Neural progenitor cell (in vitro differentiated cells): ENCODE measurements around the gene CHCHD6. TPM values are rescaled to one million over a fixed set of nuclear protein-coding genes. Genes with fewer than 3 reads are reported as not detected.

Experiments
- DNase-seq: peaks from one replicate; pipeline ENCODE4 v3.0.0-alpha.2; 2016; ENCODE audit warnings: low spot score
- H2AFZ ChIP-seq: fragments of 200-600 bp; sonication (generic); replicated peaks from 2 replicates; pipeline ENCODE4 v1.6.1; 2016; ENCODE audit warnings: antibody characterized with exemption
- H3F3A ChIP-seq: fragments of 200-600 bp; sonication (generic); 2 replicates; pipeline ENCODE4 v1.6.1; 2016; ENCODE audit warnings: antibody characterized with exemption, low read depth
- H3K27ac ChIP-seq: fragments of 200-600 bp; sonication (generic); 2 replicates; pipeline ENCODE4 v1.5.1; 2016; ENCODE audit warnings: mild to moderate bottlenecking
- H3K27me3 ChIP-seq: fragments of 200-600 bp; sonication (generic); 2 replicates; pipeline ENCODE4 v1.6.1; 2016; ENCODE audit warnings: mild to moderate bottlenecking, moderate library complexity
- H3K36me3 ChIP-seq: fragments of 200-600 bp; sonication (generic); 2 replicates; pipeline ENCODE4 v1.5.1; 2016
- H3K4me1 ChIP-seq: fragments of 200-600 bp; sonication (generic); 2 replicates; pipeline ENCODE4 v1.6.1; 2016; ENCODE audit warnings: mixed run types
- H3K4me2 ChIP-seq: fragments of 200-600 bp; sonication (generic); 2 replicates; pipeline ENCODE4 v1.6.1; 2016
- H3K4me3 ChIP-seq: fragments of 200-600 bp; sonication (generic); 2 replicates; pipeline ENCODE4 v1.5.1; 2016
- H3K79me2 ChIP-seq: fragments of 200-600 bp; sonication (generic); 2 replicates; pipeline ENCODE4 v1.6.1; 2016; ENCODE audit warnings: low read depth
- H3K9ac ChIP-seq: fragments of 200-600 bp; sonication (generic); 2 replicates; pipeline ENCODE4 v1.6.1; 2016
- H3K9me3 ChIP-seq: fragments of 200-600 bp; sonication (generic); 2 replicates; pipeline ENCODE4 v1.5.1; 2016; ENCODE audit warnings: low read depth
- H4K20me1 ChIP-seq: fragments of 200-600 bp; sonication (generic); 2 replicates; pipeline ENCODE4 v1.6.1; 2016; ENCODE audit warnings: low read depth
- H3K27ac Mint-ChIP-seq: 3 replicates; pipeline ENCODE4 v1.8.0; 2021; ENCODE audit warnings: mixed read lengths
- H3K27me3 Mint-ChIP-seq: 2 replicates; pipeline ENCODE4 v1.8.0; 2022; ENCODE audit warnings: low read depth, mild to moderate bottlenecking, inconsistent platforms, moderate library complexity, mixed read lengths; ENCODE audit not compliant: insufficient read depth
- H3K36me3 Mint-ChIP-seq: 3 replicates; pipeline ENCODE4 v1.8.0; 2021; ENCODE audit warnings: mixed read lengths
- H3K4me1 Mint-ChIP-seq: 3 replicates; pipeline ENCODE4 v1.8.0; 2021; ENCODE audit warnings: mixed read lengths
- H3K4me3 Mint-ChIP-seq: 3 replicates; pipeline ENCODE4 v1.8.0; 2021; ENCODE audit warnings: mild to moderate bottlenecking, moderate library complexity, mixed read lengths
- H3K9me3 Mint-ChIP-seq: 3 replicates; pipeline ENCODE4 v1.8.0; 2020; ENCODE audit warnings: mixed read lengths
- EZH2 ChIP-seq: fragments of 200-600 bp; sonication (generic); IDR thresholded peaks from 2 replicates; pipeline ENCODE4 v1.6.1; 2017; ENCODE audit warnings: antibody characterized with exemption, mild to moderate bottlenecking, moderate library complexity
- EZH2phosphoT487 ChIP-seq: fragments of 200-600 bp; sonication (generic); IDR thresholded peaks from 2 replicates; pipeline ENCODE4 v1.6.1; 2017; ENCODE audit warnings: antibody characterized with exemption
- total RNA-seq: library from RNA; depleted of rRNA; stranded (reverse); fragments of >200 nt; gene quantifications from 2 replicates; pipeline ENCODE4 v1.2.3, GENCODE V29; 2015; ENCODE audit warnings: low replicate concordance
- TF ChIP-seq, protein P1 (sequence below): fragments of 200-600 bp; sonication (generic); IDR thresholded peaks from 2 replicates; pipeline ENCODE4 v1.5.1; 2017; ENCODE audit warnings: antibody characterized with exemption, mild to moderate bottlenecking

CHCHD6 gene
- total RNA-seq, 1 donor from 2014 or later, result 35.7 TPM

GRCh38 chr3:126731044-126731443 is 27.0 kb downstream of the CHCHD6 start:
- H3K4me2 ChIP-seq, result no peak overlapping the region
- H3K9ac ChIP-seq, result no peak overlapping the region
- H2AFZ ChIP-seq, result no peak overlapping the region
- DNase-seq, result no peak
- H3K4me3 Mint-ChIP-seq, result no peak overlapping the region
- H3K4me1 Mint-ChIP-seq, result no peaks in the 10 kb centered on the region
- TF ChIP-seq EZH2 (no peak), EZH2phosphoT487 (no peak)
- TF ChIP-seq, protein P1, sequence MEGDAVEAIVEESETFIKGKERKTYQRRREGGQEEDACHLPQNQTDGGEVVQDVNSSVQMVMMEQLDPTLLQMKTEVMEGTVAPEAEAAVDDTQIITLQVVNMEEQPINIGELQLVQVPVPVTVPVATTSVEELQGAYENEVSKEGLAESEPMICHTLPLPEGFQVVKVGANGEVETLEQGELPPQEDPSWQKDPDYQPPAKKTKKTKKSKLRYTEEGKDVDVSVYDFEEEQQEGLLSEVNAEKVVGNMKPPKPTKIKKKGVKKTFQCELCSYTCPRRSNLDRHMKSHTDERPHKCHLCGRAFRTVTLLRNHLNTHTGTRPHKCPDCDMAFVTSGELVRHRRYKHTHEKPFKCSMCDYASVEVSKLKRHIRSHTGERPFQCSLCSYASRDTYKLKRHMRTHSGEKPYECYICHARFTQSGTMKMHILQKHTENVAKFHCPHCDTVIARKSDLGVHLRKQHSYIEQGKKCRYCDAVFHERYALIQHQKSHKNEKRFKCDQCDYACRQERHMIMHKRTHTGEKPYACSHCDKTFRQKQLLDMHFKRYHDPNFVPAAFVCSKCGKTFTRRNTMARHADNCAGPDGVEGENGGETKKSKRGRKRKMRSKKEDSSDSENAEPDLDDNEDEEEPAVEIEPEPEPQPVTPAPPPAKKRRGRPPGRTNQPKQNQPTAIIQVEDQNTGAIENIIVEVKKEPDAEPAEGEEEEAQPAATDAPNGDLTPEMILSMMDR, result no peak
- no peaks in the 10 kb centered on the region for H3K27me3 ChIP-seq
- no peaks in the 10 kb centered on the region for H3K36me3 ChIP-seq
- no peaks in the 10 kb centered on the region for H4K20me1 ChIP-seq
- no peaks in the 10 kb centered on the region for H3K4me1 ChIP-seq
- no peaks in the 10 kb centered on the region for H3K9me3 ChIP-seq
- no peak overlapping the region for H3K4me3 ChIP-seq
- peaks cover 9% of the 10 kb centered on the region for H3K9me3 Mint-ChIP-seq
- H3F3A ChIP-seq, result no peaks in the 10 kb centered on the region
- H3K79me2 ChIP-seq, result no peaks in the 10 kb centered on the region
- H3K27ac Mint-ChIP-seq, result no peak overlapping the region
- H3K27ac ChIP-seq, result no peak overlapping the region
- no peaks in the 10 kb centered on the region for H3K27me3 Mint-ChIP-seq
- H3K36me3 Mint-ChIP-seq, result peaks cover 34% of the 10 kb centered on the region

GRCh38 chr3:126732281-126733060 is 28.4 kb downstream of the CHCHD6 start:
- H3K4me2 ChIP-seq, result no peak overlapping the region
- no peaks in the 10 kb centered on the region for H4K20me1 ChIP-seq
- no peak for DNase-seq
- H3K79me2 ChIP-seq, result no peaks in the 10 kb centered on the region
- H3F3A ChIP-seq, result no peaks in the 10 kb centered on the region
- no peak overlapping the region for H3K27ac ChIP-seq
- H3K36me3 Mint-ChIP-seq, result peaks cover 28% of the 10 kb centered on the region
- H3K9me3 Mint-ChIP-seq, result peaks cover 1% of the 10 kb centered on the region
- no peak overlapping the region for H2AFZ ChIP-seq
- H3K9me3 ChIP-seq, result no peaks in the 10 kb centered on the region
- no peaks in the 10 kb centered on the region for H3K36me3 ChIP-seq
- H3K27me3 Mint-ChIP-seq, result no peaks in the 10 kb centered on the region
- no peak overlapping the region for H3K27ac Mint-ChIP-seq
- H3K4me3 ChIP-seq, result no peak overlapping the region
- H3K4me1 Mint-ChIP-seq, result no peaks in the 10 kb centered on the region
- no peak overlapping the region for H3K4me3 Mint-ChIP-seq
- no peak for TF ChIP-seq EZH2
- TF ChIP-seq EZH2phosphoT487, result no peak
- TF ChIP-seq, protein P1, result no peak
- H3K27me3 ChIP-seq, result no peaks in the 10 kb centered on the region
- no peaks in the 10 kb centered on the region for H3K4me1 ChIP-seq
- H3K9ac ChIP-seq, result no peak overlapping the region

GRCh38 chr3:126733061-126733430 is 29.0 kb downstream of the CHCHD6 start:
- H3K36me3 Mint-ChIP-seq, result peaks cover 34% of the 10 kb centered on the region
- no peaks in the 10 kb centered on the region for H3K9me3 ChIP-seq
- no peaks in the 10 kb centered on the region for H4K20me1 ChIP-seq
- no peak overlapping the region for H3K9ac ChIP-seq
- H3K36me3 ChIP-seq, result no peaks in the 10 kb centered on the region
- H3K27ac ChIP-seq, result no peak overlapping the region
- no peaks in the 10 kb centered on the region for H3K27me3 ChIP-seq
- TF ChIP-seq, protein P1, result no peak
- TF ChIP-seq EZH2phosphoT487, result no peak
- TF ChIP-seq EZH2, result no peak
- no peaks in the 10 kb centered on the region for H3K4me1 ChIP-seq
- no peak for DNase-seq
- H3K27ac Mint-ChIP-seq, result no peak overlapping the region
- H2AFZ ChIP-seq, result no peak overlapping the region
- H3K79me2 ChIP-seq, result no peaks in the 10 kb centered on the region
- H3K4me3 Mint-ChIP-seq, result no peak overlapping the region
- H3K27me3 Mint-ChIP-seq, result no peaks in the 10 kb centered on the region
- H3F3A ChIP-seq, result no peaks in the 10 kb centered on the region
- no peak overlapping the region for H3K4me3 ChIP-seq
- no peaks in the 10 kb centered on the region for H3K4me1 Mint-ChIP-seq
- H3K4me2 ChIP-seq, result no peak overlapping the region
- peaks cover 2% of the 10 kb centered on the region for H3K9me3 Mint-ChIP-seq
